ENCODE results near the gene MICAL2. TPM values are rescaled to one million over a fixed set of nuclear protein-coding genes. Genes with fewer than 3 reads are reported as not detected.

The MICAL2 gene
- total RNA-seq, 1 experiment from 2014 or later: 37.4 TPM

- no peak for TF ChIP-seq POLR2AphosphoS5 (IDR thresholded peaks at IDR 0.05; ENCODE audit: low read depth, low read length)
- TF ChIP-seq, protein P1, sequence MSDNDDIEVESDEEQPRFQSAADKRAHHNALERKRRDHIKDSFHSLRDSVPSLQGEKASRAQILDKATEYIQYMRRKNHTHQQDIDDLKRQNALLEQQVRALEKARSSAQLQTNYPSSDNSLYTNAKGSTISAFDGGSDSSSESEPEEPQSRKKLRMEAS (IDR thresholded peaks at IDR 0.05): no peak
- no peak for TF ChIP-seq ELF1 (IDR thresholded peaks at IDR 0.05; ENCODE audit: borderline replicate concordance, low read depth)
- TF ChIP-seq CBX3 (IDR thresholded peaks at IDR 0.05; ENCODE audit: low read depth): no peak
- TF ChIP-seq EZH2phosphoT487 (IDR thresholded peaks at IDR 0.05; ENCODE audit: borderline replicate concordance): no peak
- TF ChIP-seq POLR2A (IDR thresholded peaks at IDR 0.05; ENCODE audit: borderline replicate concordance, extremely low read depth, insufficient read depth, insufficient read length): no peak
- TF ChIP-seq ATF3 (IDR thresholded peaks at IDR 0.05): no peak
- TF ChIP-seq SP1 (IDR thresholded peaks at IDR 0.05; ENCODE audit: low read depth): no peak
- H3K27ac ChIP-seq (ENCODE audit: low read depth, low read length): peak overlapping the region; percentile 59
- H3K9me2 ChIP-seq (ENCODE audit: insufficient read depth): no peaks in the 10 kb centered on the region
- peak overlapping the region; percentile 47 for H3K9ac ChIP-seq (ENCODE audit: low read length)
- H3K27me3 ChIP-seq (ENCODE audit: insufficient read depth, low read length): no peaks in the 10 kb centered on the region
- DNase-seq (ENCODE audit: low read depth, low spot score) (no peak), ATAC-seq (peak; percentile 9)
- H2AFZ ChIP-seq (ENCODE audit: low read depth, low read length, poor library complexity, severe bottlenecking): no peak overlapping the region
- H3K36me3 ChIP-seq (ENCODE audit: control insufficient read depth in 1 of 2, insufficient read depth in 2 of 2, low read length in 2 of 2): no peaks in the 10 kb centered on the region
- CTCF ChIA-PET: no interaction called here
- intact Hi-C loops (cut with micrococcal nuclease): no loop called here
- H3K4me3 ChIP-seq (replicated peaks in 1 of 2; ENCODE audit: low read depth in 1 of 2, low read length in 2 of 2): peak overlapping the region in 1 of 2 experiments; percentile 14; a peak in 1 of 4 replicates
- POLR2A ChIA-PET: interaction anchor here (0.7 to 1.5 kb wide), 7 partner anchors 9 to 113 kb away, joined by 3 to 6 read pairs (median 3); no protein-coding TSS in a partner anchor
- BruUV-seq (replicated peaks): TSS peak; percentile 13
- peak overlapping the region; percentile 58 for H3K4me2 ChIP-seq (ENCODE audit: low read length)
- H3K9me3 ChIP-seq (ENCODE audit: control insufficient read depth in 1 of 2, insufficient read depth in 1 of 2, low read depth in 1 of 2, low read length in 2 of 2): no peaks in the 10 kb centered on the region
- peaks cover 16% of the 10 kb centered on the region; the same call in 1 of the 2 replicates for H3K79me2 ChIP-seq (ENCODE audit: insufficient read depth, low read length)
- RAD21 ChIA-PET (ENCODE audit: low non-redundant PET in 1 of 2, low total read pairs in 2 of 2, uncharacterized antibody in 2 of 2, unreplicated experiment in 2 of 2): no interaction called here
- no peaks in the 10 kb centered on the region for H4K20me1 ChIP-seq (ENCODE audit: insufficient read depth)
- H3K4me1 ChIP-seq (ENCODE audit: control insufficient read depth in 1 of 2, insufficient read depth in 2 of 2, low read length in 2 of 2): peaks cover 75 to 100% of the 10 kb centered on the region in 2 experiments
These were observed 69.1 kb downstream of the MICAL2 start for GRCh38 chr11:12179531-12179930.

All from HCT116 (cell line).